HG03558 (cell line): Measurements from ENCODE around the gene CCDC170.

ENCODE experiments used
- ATAC-seq: cut with Tn5 transposase; IDR thresholded peaks from one replicate; pipeline ENCODE4 v1.9.1; 2021; ENCODE audit warnings: moderate number of reproducible peaks; ENCODE audit not compliant: unreplicated experiment; ENCODE audit errors: extremely low read depth

The CCDC170 gene

GRCh38 chr6:151609146-151609902 lies 115.5 kb downstream of the CCDC170 start:
- ATAC-seq = no peak

GRCh38 chr6:151610326-151610725 lies 116.5 kb downstream of the CCDC170 start:
- ATAC-seq = no peak

DNA sequence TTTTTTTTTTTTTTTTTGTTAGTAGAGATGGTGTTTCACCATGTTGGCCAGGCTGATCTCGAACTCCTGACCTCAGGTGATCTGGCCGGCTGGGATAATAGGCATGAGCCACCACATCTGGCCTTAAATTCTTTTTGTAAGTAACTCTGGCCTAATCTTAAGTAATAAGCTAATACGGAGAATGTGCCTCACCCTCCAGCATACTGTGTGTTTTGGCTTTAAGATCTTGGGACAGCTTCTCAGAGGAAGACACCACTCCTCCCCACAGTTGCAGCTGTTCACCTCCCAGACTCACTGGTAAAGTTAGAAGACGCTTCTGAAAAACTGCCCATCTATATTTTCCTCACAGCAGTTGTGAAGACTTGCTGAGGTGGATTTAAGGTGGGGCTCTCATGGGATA lies 120.8 kb downstream of the CCDC170 start:
- no peak for ATAC-seq

DNA sequence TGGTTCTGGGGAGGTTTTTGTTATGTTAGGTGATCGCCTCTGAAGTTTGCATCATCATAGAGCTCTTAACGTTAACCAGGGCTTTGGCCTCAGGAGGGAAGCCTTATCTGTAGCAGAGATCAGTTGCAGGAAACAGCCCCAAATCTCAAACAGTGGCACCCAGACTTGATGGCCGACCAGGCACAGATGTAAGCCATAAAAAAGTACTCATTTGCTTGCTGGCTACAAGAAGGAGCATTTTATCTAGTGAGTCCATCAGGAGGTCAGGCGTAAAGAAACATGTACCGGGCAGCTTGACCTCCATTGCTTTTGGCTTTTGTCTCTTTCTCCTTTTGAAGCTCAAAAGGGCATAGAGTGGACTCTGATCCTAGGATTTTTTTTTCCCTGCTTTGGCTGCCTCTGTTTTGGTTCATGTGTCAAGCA lies 122.3 kb downstream of the CCDC170 start:
- ATAC-seq = no peak

DNA sequence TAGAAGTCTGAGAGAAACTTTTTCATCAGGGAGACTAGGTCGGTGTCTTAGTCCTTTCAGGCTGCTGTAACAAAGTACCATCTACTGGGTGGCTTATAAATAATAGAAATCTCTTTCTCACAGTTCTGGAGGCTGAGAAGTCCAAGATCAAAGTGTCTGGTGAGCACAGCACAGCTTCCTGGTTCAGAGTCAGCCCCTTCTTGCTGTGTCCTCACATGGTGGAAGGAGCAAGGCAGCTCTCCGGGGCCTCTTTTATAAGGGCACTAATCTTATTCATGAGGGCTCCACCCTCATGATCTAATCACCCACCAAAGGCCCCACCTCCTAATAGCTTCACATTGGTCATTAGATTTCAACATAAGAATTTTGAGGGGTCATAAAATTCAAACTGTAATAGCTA lies 122.8 kb downstream of the CCDC170 start:
- no peak for ATAC-seq

DNA sequence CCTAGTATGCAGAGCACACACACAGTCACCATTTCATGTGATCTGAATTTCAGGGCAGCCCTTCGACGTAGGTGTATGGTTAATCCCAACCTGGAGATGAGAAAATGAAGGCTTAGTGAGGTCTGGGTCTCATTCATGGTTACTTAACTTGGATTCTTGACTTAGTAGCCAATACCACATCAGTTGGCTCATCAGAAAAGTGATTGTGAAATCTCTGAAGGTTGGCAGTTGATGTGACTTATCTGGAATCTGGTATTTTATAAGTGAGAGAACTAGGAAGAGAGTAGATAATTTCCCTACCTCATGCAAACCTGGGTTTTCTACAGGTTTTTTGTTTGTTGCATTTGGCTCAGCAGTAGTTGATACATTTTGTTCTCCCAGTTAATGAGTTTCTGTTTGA lies 123.7 kb downstream of the CCDC170 start:
- ATAC-seq = no peak

- ATAC-seq = no peak
Observed at GRCh38 chr6:151618717-151619116, 124.9 kb downstream of the CCDC170 start.

DNA sequence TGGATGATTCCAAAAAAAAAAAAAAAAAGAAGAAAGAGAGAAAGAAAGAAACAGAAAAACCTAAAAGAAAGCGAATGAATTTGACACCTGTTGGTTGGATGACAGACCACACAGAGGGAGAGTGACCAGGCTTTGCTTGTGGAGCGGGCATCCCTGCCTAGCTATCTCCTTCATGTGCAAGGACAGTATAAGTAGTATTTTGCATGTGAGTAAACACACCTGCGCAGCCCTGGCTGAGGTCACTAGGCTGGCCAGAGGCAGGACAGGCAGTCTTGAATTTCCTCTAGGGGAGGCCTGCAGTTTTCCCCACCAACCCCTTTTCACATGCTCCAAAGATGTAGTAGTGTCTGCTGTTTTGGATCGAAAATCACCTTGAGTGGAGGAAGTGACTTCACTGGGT lies 126.4 kb downstream of the CCDC170 start:
- no peak for ATAC-seq

- ATAC-seq = no peak
Observed at GRCh38 chr6:151624071-151624470, 130.3 kb downstream of the CCDC170 start.

GRCh38 chr6:151624481-151624880 lies 130.7 kb downstream of the CCDC170 start:
- ATAC-seq = no peak

DNA sequence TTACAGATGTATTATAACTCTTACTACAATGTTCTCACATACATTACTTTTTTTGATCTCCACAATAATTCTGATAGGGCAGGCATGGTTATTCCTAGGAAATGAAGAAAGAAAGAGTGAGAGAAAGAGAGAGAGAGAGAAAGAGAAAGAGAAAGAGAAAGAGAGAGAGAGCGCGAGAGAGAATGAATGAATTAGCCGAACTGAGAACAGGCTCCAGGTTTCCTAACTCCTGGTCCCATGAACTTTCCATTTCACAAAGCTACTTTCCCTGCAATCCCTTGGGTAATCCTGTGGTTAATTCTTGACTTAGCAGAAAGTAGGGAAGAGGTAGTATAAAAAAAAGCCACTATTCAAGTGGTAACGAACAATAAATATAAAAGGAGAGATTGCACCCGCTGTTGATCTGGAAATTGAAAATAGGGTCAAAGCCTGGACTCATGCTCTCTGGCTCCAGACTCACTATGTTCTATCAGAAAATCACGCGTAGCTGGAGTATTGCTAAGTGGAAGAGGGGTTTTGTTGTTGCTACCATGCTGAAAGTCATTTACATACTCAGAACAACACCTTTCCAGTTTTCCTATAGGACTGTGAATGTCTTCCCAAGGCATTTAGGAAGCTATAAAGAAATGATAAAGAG lies 131.2 kb downstream of the CCDC170 start:
- ATAC-seq = no peak

- peak; percentile 49 for ATAC-seq
Observed at GRCh38 chr6:151627689-151628444, 134.1 kb downstream of the CCDC170 start.

- ATAC-seq = no peak
Observed at GRCh38 chr6:151629791-151630190, 136.0 kb downstream of the CCDC170 start.

DNA sequence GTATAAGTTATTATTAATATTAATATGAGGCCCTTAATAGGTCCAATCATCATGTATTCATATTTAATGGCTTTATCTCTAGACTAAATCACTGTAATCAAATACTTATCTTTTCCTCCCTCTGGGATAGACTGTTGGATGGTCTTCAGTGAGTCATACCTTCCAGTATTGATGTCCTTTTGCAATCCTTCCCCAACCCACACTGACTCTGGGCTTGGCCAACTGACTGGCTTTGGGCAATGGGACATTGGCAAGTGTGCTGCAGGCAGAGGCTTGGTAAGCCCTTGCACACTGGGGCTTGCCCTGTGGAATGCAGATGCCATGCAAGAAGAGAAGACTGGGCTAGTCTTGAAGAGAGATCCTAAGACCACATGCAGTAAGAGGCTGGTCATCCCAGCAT lies 136.6 kb downstream of the CCDC170 start:
- ATAC-seq = no peak

DNA sequence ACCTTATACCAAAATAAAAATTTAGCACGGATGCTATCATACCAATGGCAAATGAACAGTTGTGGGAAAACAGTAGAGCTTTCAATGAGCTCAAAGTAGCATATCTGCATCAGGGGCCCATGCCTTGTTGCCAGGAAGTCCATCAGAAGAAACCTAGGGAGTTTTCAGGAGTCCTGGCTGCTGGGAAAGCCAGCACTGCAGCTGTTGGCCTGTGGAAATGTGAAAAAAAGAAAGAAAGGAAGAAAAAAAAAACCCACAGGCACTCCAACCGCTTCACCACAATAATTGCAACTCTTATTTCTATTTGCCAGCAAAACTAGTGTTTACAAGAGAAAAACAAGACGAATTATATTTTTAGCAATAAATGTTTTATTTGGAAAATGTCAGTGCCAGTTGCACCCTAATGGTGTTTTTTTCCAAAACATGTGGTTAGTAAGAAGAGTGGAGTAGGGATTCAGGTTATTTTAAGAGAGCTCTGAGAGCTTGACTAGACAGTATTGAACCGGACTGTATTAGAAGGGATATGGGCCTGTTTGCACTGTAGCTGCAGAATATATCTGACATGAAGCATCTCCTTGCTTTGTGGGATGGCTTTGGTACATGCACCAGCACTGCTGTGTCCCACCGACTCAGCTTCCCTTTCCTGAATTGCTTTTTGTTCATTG lies 137.3 kb downstream of the CCDC170 start:
- ATAC-seq = no peak

- no peak for ATAC-seq
Observed at GRCh38 chr6:151632415-151632987, 138.7 kb downstream of the CCDC170 start.

- no peak for ATAC-seq
Observed at GRCh38 chr6:151633526-151634335, 139.9 kb downstream of the CCDC170 start.

DNA sequence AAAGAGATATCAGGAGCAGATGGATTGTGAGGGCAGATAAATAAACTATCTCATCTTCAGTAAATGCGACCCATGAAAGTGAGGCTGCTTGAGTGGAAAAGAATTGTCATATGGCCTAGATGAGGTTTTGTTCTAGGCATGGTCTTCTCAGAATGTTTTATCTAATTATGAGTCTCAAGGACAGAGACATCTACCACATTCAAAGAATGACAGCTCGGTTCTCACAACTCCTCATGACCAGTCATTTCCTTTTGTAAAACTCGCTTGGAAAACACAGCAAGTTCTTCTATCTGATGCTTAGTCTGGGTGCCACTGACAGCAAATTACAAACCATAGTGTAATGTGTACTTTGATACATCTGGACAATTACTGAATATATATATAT lies 140.5 kb downstream of the CCDC170 start:
- no peak for ATAC-seq

DNA sequence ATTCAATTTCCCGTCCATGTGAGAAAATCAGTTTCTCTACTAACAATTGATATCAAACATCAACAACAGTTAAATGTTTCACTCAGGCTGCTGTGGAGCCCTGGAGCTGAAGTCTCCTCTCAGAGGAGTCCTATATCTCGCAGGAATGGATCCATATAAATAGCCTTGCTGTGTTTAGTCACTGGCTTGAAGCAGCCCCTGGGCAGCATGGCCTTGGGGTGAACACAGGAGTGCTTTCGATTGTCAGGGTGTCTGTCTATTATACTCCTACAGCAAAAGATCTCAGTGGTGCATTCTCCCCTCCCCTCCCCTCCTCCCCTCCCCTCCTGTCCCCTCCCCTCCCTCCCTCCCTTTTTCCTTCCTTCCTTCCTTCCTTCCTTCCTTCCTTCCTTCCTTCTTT lies 141.9 kb downstream of the CCDC170 start:
- ATAC-seq = no peak

GRCh38 chr6:151637814-151638213 lies 144.0 kb downstream of the CCDC170 start:
- ATAC-seq = no peak
